ENCODE measurements around the gene HIPK2. TPM values are rescaled to one million over a fixed set of nuclear protein-coding genes. Genes with fewer than 3 reads are reported as not detected.

HIPK2 gene
- total and polyA plus RNA-seq, 2 of the 4 experiments (the other 2 are of a cell fraction), result 22.0 to 27.1 TPM

DNA sequence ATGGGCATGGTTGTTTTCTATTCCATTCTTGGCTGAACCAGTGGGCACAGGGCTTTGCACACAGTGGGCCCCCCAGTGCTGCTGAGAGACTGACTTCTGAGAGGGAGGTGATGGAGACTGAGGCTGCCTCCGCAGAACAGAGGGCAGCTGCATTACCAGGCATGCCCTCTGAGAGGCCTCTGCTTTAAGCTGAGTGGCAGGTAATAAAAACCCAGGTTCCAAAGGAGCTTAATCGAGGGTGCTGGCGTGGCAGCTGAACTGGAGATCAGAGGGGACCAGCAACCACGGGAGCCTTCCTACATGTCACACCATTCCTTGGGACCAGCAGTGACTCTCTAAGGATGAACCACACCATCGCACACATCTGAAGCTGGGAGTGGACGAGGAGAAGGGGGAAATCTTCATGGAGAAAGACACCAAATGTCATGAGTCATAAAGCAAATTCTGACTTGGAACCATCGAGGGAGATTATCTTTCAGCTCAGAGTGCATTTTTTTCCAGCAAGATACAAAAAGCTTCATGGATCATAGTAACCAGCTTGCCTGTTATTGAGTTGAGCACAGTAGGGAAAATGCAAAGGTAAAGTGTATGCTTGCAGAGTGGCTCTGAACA lies 24.6 kb downstream of the HIPK2 start:
- H2BK5ac ChIP-seq (ENCODE audit: low read depth, low read length, poor library complexity, severe bottlenecking), result no peak overlapping the region
- no peak overlapping the region for H2AK5ac ChIP-seq (ENCODE audit: low read depth, low read length)
- no peaks in the 10 kb centered on the region for H3K9me3 ChIP-seq (ENCODE audit: control insufficient read depth, insufficient read depth, low read length)
- CTCF ChIA-PET, result interaction anchor here (0.6 to 1.3 kb wide), 3 partner anchors 14 to 108 kb away, joined by 3 to 5 read pairs (median 3); no protein-coding TSS in a partner anchor
- H3K27ac ChIP-seq (ENCODE audit: insufficient read depth, low read length), result no peak overlapping the region
- TF ChIP-seq CTCF (conservative IDR thresholded peaks at IDR 0.05; ENCODE audit: low read depth, low read length) (0 out of 2 replicates have a peak, but pooled peaks have one; percentile 7), RAD21 (IDR thresholded peaks at IDR 0.05; ENCODE audit: low read length) (no peak), CEBPB (IDR thresholded peaks at IDR 0.05; ENCODE audit: low read depth, low read length) (no peak), NFE2L2 (IDR thresholded peaks at IDR 0.05; ENCODE audit: low read depth, low read length) (no peak), RCOR1 (IDR thresholded peaks at IDR 0.05; ENCODE audit: insufficient replicate concordance, low read length) (no peak)
- H3K4me3 ChIP-seq (ENCODE audit: insufficient read depth, low read depth, low read length), result no peak overlapping the region
- intact Hi-C loops (cut with micrococcal nuclease), result no loop called here
- ATAC-seq (ENCODE audit: low read depth), result peak; percentile 55
- dilution Hi-C loops (cut with HindIII; ENCODE audit: low sequenced_read_pairs, unreplicated experiment), result no loop called here
- no peak overlapping the region for H2BK20ac ChIP-seq (ENCODE audit: low read depth, low read length)
- no peak overlapping the region; the same call in 1 of the 2 replicates for H3K4me2 ChIP-seq (ENCODE audit: low read depth, low read length)
- H3K9ac ChIP-seq (ENCODE audit: low read depth, low read length), result no peak overlapping the region
- peak; percentile 56 for DNase-seq
- H3K56ac ChIP-seq (ENCODE audit: extremely low read depth, insufficient read depth, low read length), result no peak overlapping the region
- no peak overlapping the region for H3K18ac ChIP-seq (ENCODE audit: low read depth, low read length)
- H2BK15ac ChIP-seq (ENCODE audit: low read depth, low read length), result no peak overlapping the region
- H3K4me1 ChIP-seq (ENCODE audit: control insufficient read depth, insufficient read depth, low read length), result peaks cover 34% of the 10 kb centered on the region
- H3K79me1 ChIP-seq (ENCODE audit: low read depth in 1 of 2, low read length in 2 of 2), result peaks cover 32 to 90% of the 10 kb centered on the region in 2 experiments
- H4K91ac ChIP-seq (ENCODE audit: insufficient read depth, low read depth, low read length), result no peak overlapping the region
- WGBS, 2 experiments (ENCODE audit: extremely low coverage in 2 of 2, insufficient read length in 1 of 2), result no CpG with 5 or more reads among the region's 7 CpGs
- H4K20me1 ChIP-seq (ENCODE audit: insufficient read depth, low read length), result peaks cover 98% of the 10 kb centered on the region
- no peak overlapping the region for H2AFZ ChIP-seq (replicated peaks; ENCODE audit: low read length, poor library complexity)
- POLR2A ChIA-PET (ENCODE audit: unreplicated experiment), result no interaction called here
- no peaks in the 10 kb centered on the region for H3K27me3 ChIP-seq (ENCODE audit: control insufficient read depth, insufficient read depth, low read length)
- in situ Hi-C loops (cut with MboI; ENCODE audit: low sequenced_read_pairs), result no loop called here
- no peak overlapping the region for H2BK120ac ChIP-seq (ENCODE audit: low read depth, low read length)
- peak overlapping the region; percentile 5 for H2AK9ac ChIP-seq (replicated peaks; ENCODE audit: low read depth, low read length, poor library complexity)
- 0 out of 2 replicates have a peak overlapping the region, but pooled peaks have one; percentile 8 for H3K4ac ChIP-seq (ENCODE audit: low read depth, low read length)
- BruUV-seq (replicated peaks), result no TSS peak
- H3K36me3 ChIP-seq (ENCODE audit: control insufficient read depth, insufficient read depth, low read length), result peaks cover 22% of the 10 kb centered on the region
- H3K14ac ChIP-seq (replicated peaks; ENCODE audit: low read depth, low read length), result peak overlapping the region; percentile 17
- H3K9me1 ChIP-seq (ENCODE audit: insufficient read depth, low read length), result peaks cover 69% of the 10 kb centered on the region
- no peak overlapping the region for H4K5ac ChIP-seq (ENCODE audit: low read depth, low read length)
- peak overlapping the region in 1 of 2 experiments; percentile 3; a peak in 1 of 4 replicates for H4K8ac ChIP-seq (ENCODE audit: low read depth in 2 of 2, low read length in 2 of 2)
- H3K23ac ChIP-seq (ENCODE audit: low read depth, low read length), result peak overlapping the region; percentile 10; the same call in 1 of the 2 replicates

Measured in IMR-90 (cell line).